ENCODE measurements around the gene SIX3. TPM values are rescaled to one million over a fixed set of nuclear protein-coding genes. Genes with fewer than 3 reads are reported as not detected.

SIX3 gene
- total RNA-seq, 6 experiments from 2014 or later: not detected

- H3K27me3 Mint-ChIP-seq (ENCODE audit: insufficient read depth): peaks cover 73% of the 10 kb centered on the region
Measured at GRCh38 chr2:44950646-44951045, 9.1 kb downstream of the SIX3 start.

GRCh38 chr2:44951124-44951523, 9.6 kb downstream of the SIX3 start:
- peaks cover 69% of the 10 kb centered on the region for H3K27me3 Mint-ChIP-seq (ENCODE audit: insufficient read depth)
- no peak for DNase-seq
- no peak overlapping the region for H3K4me3 Mint-ChIP-seq
- no peak overlapping the region for H3K27ac Mint-ChIP-seq
- H3K4me1 Mint-ChIP-seq (ENCODE audit: low read depth): peaks cover 13% of the 10 kb centered on the region
- H3K9me3 Mint-ChIP-seq: no peaks in the 10 kb centered on the region
- H3K36me3 Mint-ChIP-seq (ENCODE audit: low read depth): no peaks in the 10 kb centered on the region
- TF ChIP-seq CTCF (IDR thresholded peaks at IDR 0.05): no peak

More at GRCh38 chr2:44950646-44951045, 9.1 kb downstream of the SIX3 start:
- H3K4me3 Mint-ChIP-seq: no peak overlapping the region
- no peak for DNase-seq
- H3K4me1 Mint-ChIP-seq (ENCODE audit: low read depth): peaks cover 13% of the 10 kb centered on the region
- TF ChIP-seq CTCF (IDR thresholded peaks at IDR 0.05): no peak
- H3K27ac Mint-ChIP-seq: no peak overlapping the region
- H3K9me3 Mint-ChIP-seq: no peaks in the 10 kb centered on the region
- no peaks in the 10 kb centered on the region for H3K36me3 Mint-ChIP-seq (ENCODE audit: low read depth)

DNA sequence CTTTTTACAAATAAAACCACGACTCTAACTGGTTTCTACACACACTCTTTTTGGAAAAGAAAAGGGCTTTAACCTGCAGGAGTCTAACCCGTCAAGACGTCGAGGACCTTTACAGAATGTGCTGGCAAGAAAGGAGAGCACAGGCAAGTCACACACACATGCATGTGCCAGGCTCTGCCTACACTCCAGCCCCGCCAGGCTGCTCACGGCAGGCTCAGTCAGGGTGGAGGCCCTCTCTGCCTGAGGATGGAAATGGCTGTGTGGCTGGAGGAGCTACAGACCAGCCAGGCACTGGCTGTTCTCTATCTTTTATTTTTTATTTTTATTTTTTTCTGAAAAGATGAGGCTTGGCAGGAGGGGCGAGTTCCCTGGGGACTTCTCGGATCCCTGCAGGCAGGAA, 10.2 kb downstream of the SIX3 start:
- Mint-ChIP-seq H3K27ac (no peak overlapping the region), H3K27me3 (ENCODE audit: insufficient read depth) (peaks cover 65% of the 10 kb centered on the region), H3K9me3 (no peaks in the 10 kb centered on the region), H3K4me3 (no peak overlapping the region), H3K4me1 (ENCODE audit: low read depth) (peaks cover 13% of the 10 kb centered on the region), H3K36me3 (ENCODE audit: low read depth) (no peaks in the 10 kb centered on the region)
- DNase-seq: no peak
- TF ChIP-seq CTCF (IDR thresholded peaks at IDR 0.05): no peak

DNA sequence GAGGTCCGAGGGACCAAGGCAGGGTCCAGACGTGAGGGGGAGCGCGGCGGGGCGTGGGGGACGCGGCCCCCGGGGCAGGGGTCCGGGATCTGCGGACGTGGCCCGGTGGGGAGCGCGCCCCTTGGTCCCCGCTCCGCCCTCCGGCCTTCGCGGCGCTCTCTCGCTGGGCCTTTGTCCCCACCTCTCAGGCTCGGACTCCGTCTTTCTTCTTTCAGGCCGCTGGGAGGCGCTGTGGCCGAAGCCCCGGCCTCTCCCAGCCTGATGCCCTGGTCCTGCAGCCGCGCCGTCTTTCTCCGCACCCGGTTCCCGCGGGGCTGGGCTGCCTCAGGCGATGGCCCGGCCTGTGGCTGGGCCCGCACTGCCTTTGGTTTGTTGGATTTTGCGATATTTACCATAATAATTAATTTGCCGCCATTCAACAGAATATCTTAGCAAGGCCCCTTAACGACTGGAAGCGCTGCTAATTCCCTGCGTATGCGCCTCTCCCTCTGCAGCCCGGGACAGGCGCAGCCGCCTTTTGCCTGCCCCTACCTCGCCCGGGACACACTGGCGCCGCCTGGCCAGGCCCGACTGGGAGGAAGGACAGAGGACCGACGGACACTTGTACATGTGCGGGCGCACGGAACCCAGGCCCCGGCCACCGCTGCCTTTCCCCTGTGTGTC, 10.8 kb downstream of the SIX3 start:
- Mint-ChIP-seq H3K4me3 (no peak overlapping the region), H3K27ac (no peak overlapping the region), H3K9me3 (no peaks in the 10 kb centered on the region), H3K27me3 (ENCODE audit: insufficient read depth) (peaks cover 59% of the 10 kb centered on the region), H3K4me1 (ENCODE audit: low read depth) (peaks cover 17% of the 10 kb centered on the region), H3K36me3 (ENCODE audit: low read depth) (no peaks in the 10 kb centered on the region)
- TF ChIP-seq CTCF (IDR thresholded peaks at IDR 0.05): peak; percentile 88
- no peak for DNase-seq

GRCh38 chr2:44952806-44953498, 11.4 kb downstream of the SIX3 start:
- no peaks in the 10 kb centered on the region for H3K9me3 Mint-ChIP-seq
- H3K27ac Mint-ChIP-seq: no peak overlapping the region
- no peaks in the 10 kb centered on the region for H3K36me3 Mint-ChIP-seq (ENCODE audit: low read depth)
- no peak for DNase-seq
- peaks cover 20% of the 10 kb centered on the region for H3K4me1 Mint-ChIP-seq (ENCODE audit: low read depth)
- peaks cover 57% of the 10 kb centered on the region for H3K27me3 Mint-ChIP-seq (ENCODE audit: insufficient read depth)
- no peak for TF ChIP-seq CTCF (IDR thresholded peaks at IDR 0.05)
- H3K4me3 Mint-ChIP-seq: no peak overlapping the region
